GM18502 (cell line): ENCODE measurements around the gene LRP1B.

Source experiments
- ATAC-seq: cut with Tn5 transposase; IDR thresholded peaks from one replicate; pipeline ENCODE4 v1.9.1; 2021; ENCODE audit warnings: mild to moderate bottlenecking; ENCODE audit not compliant: unreplicated experiment, poor library complexity

Gene LRP1B

DNA sequence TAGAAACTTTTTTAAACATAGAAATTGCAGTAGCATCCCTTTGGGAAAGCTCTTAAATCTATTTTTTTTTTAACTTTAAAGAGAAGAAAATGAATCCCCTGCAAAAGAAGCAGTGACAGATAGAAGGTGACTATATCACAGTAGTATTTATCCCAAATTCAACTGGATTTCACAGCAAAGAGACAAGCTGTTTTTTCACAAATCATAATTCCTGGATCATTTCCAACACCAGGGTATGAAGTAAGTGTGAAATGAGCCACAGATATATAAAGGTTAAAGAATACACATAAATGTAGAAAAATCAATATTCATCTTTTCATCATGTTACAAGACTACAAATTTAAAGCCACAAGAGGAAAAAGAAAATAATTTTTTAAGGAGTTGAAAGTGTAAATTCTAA is 1945.7 kb downstream of the LRP1B start:
- no peak for ATAC-seq

DNA sequence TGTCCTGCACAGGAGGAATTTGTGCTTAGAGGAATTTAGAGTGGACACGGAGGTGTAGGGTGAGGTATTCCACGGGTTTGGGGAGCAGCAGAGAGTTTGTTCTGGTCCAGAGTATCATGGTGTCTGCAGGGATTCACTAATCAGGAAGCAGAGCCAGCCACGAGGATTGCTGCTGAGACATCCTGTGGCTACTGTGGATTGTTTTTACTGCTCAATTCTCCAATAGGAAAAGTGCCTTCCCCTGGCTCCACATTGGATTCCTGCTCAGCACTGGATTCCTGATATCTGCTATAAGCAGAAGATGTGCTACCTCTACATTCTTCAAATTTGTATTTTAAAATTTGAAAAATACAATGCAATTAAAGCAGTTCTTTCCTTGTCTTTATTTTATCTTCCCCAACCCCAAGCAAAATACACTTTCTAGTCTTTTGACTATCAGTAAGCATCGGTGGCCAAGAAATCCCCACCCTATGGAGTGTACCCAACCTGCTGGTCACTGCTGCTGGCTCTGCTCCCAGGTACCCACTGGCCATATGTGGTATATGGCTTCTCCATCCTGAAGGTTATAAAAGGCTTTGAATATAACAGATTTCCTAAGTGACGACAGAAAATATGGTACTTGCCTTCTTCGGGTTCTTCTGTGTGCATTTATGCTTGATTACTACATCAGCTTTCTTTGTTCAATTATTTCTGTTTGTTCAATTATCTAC is 1947.6 kb downstream of the LRP1B start:
- no peak for ATAC-seq
